DOHH2 (cell line): Measurements from ENCODE around the gene SEMA3A.
"Not testable (repeated sequence)": the region's sequence is repeated elsewhere in the genome, so short reads cannot be mapped to it uniquely, and the experiment has no call there.

Experiments used
- H3F3A ChIP-seq: fragments of 200-600 bp; sonication (generic), shearing (Covaris generic); 2 replicates; pipeline ENCODE4 v1.6.0; 2016; ENCODE audit warnings: antibody characterized with exemption, mild to moderate bottlenecking; ENCODE audit not compliant: control insufficient read depth, insufficient read depth
- H3K27ac ChIP-seq: fragments of 200-600 bp; sonication (generic); 2 replicates; pipeline ENCODE4 v1.5.1; 2014; ENCODE audit warnings: low read depth, mild to moderate bottlenecking, low read length, moderate library complexity
- H3K27me3 ChIP-seq: fragments of 200-600 bp; sonication (generic); 2 replicates; pipeline ENCODE4 v1.6.1; 2014; ENCODE audit warnings: mild to moderate bottlenecking, low read length, mixed read lengths; ENCODE audit not compliant: control insufficient read depth
- H3K36me3 ChIP-seq: fragments of 200-600 bp; sonication (generic); 2 replicates; pipeline ENCODE4 v1.6.1; 2014; ENCODE audit warnings: mild to moderate bottlenecking, low read length, moderate library complexity, mixed read lengths; ENCODE audit not compliant: control insufficient read depth
- H3K4me1 ChIP-seq: fragments of 200-600 bp; sonication (generic); 2 replicates; pipeline ENCODE4 v1.6.1; 2014; ENCODE audit warnings: mild to moderate bottlenecking, low read length, mixed read lengths; ENCODE audit not compliant: control insufficient read depth
- H3K4me2 ChIP-seq: fragments of 200-600 bp; sonication (generic); 2 replicates; pipeline ENCODE4 v1.6.0; 2014; ENCODE audit warnings: mild to moderate bottlenecking, low read length, moderate library complexity
- H3K4me3 ChIP-seq: fragments of 200-600 bp; sonication (generic); 2 replicates; pipeline ENCODE4 v1.5.1; 2014; ENCODE audit warnings: mild to moderate bottlenecking, low read length, mixed read lengths
- H3K79me2 ChIP-seq: fragments of 200-600 bp; sonication (generic); 2 replicates; pipeline ENCODE4 v1.6.1; 2014; ENCODE audit warnings: mild to moderate bottlenecking, low read length, mixed read lengths; ENCODE audit not compliant: control insufficient read depth
- H3K9me2 ChIP-seq: fragments of 200-600 bp; sonication (generic); replicated peaks from 2 replicates; pipeline ENCODE4 v1.6.1; 2014; ENCODE audit warnings: mild to moderate bottlenecking, low read length, mixed read lengths; ENCODE audit not compliant: control insufficient read depth
- H3K9me3 ChIP-seq: fragments of 200-600 bp; sonication (generic); 2 replicates; pipeline ENCODE4 v1.6.1; 2014; ENCODE audit warnings: antibody characterized with exemption, low read length, mixed read lengths; ENCODE audit not compliant: control insufficient read depth, insufficient read depth
- H4K20me1 ChIP-seq: fragments of 200-600 bp; sonication (generic); 2 replicates; pipeline ENCODE4 v1.6.0; 2014; ENCODE audit warnings: low read depth, mild to moderate bottlenecking, antibody characterized with exemption, low read length, moderate library complexity; ENCODE audit not compliant: control insufficient read depth, insufficient read depth
- CTCF ChIP-seq: fragments of 200-600 bp; sonication (generic); IDR thresholded peaks from one replicate; pipeline ENCODE4 v1.5.1; 2014; ENCODE audit warnings: antibody characterized with exemption, mild to moderate bottlenecking, low read depth, low read length; ENCODE audit not compliant: poor library complexity, severe bottlenecking
- EZH2phosphoT487 ChIP-seq: fragments of 200-600 bp; sonication (generic); IDR thresholded peaks from 2 replicates; pipeline ENCODE4 v1.6.1; 2017; ENCODE audit warnings: borderline replicate concordance, mild to moderate bottlenecking, antibody characterized with exemption, low read length, moderate library complexity, mixed read lengths

The SEMA3A gene

GRCh38 chr7:84152995-84153394, 41.6 kb downstream of the SEMA3A start:
- no peaks in the 10 kb centered on the region for H3K27me3 ChIP-seq
- TF ChIP-seq CTCF, result no peak
- TF ChIP-seq EZH2phosphoT487, result no peak
- no peaks in the 10 kb centered on the region for H4K20me1 ChIP-seq
- H3F3A ChIP-seq, result no peaks in the 10 kb centered on the region
- H3K9me3 ChIP-seq, result no peaks in the 10 kb centered on the region
- H3K79me2 ChIP-seq, result no peaks in the 10 kb centered on the region
- H3K4me2 ChIP-seq, result no peak overlapping the region
- no peaks in the 10 kb centered on the region for H3K9me2 ChIP-seq
- H3K4me1 ChIP-seq, result no peaks in the 10 kb centered on the region
- no peaks in the 10 kb centered on the region for H3K36me3 ChIP-seq
- H3K4me3 ChIP-seq, result no peak overlapping the region
- no peak overlapping the region for H3K27ac ChIP-seq

GRCh38 chr7:84150370-84150769, 44.2 kb downstream of the SEMA3A start:
- not testable (repeated sequence) for H3K27me3 ChIP-seq, H3K27ac ChIP-seq, H4K20me1 ChIP-seq, H3K9me3 ChIP-seq, H3K4me1 ChIP-seq, H3K79me2 ChIP-seq, H3F3A ChIP-seq, H3K36me3 ChIP-seq, H3K4me3 ChIP-seq, H3K4me2 ChIP-seq, H3K9me2 ChIP-seq

- TF ChIP-seq CTCF (no peak), EZH2phosphoT487 (no peak)
- no peaks in the 10 kb centered on the region for H3K79me2 ChIP-seq
- no peaks in the 10 kb centered on the region for H3K4me1 ChIP-seq
- no peaks in the 10 kb centered on the region for H3K9me3 ChIP-seq
- H3K9me2 ChIP-seq, result no peaks in the 10 kb centered on the region
- no peak overlapping the region for H3K4me3 ChIP-seq
- no peak overlapping the region for H3K27ac ChIP-seq
- H3F3A ChIP-seq, result no peaks in the 10 kb centered on the region
- H3K27me3 ChIP-seq, result no peaks in the 10 kb centered on the region
- H3K36me3 ChIP-seq, result no peaks in the 10 kb centered on the region
- H3K4me2 ChIP-seq, result no peak overlapping the region
- H4K20me1 ChIP-seq, result no peaks in the 10 kb centered on the region
These were observed 45.0 kb downstream of the SEMA3A start for GRCh38 chr7:84149573-84149972.

- Histone ChIP-seq H3K27ac (no peak overlapping the region), H3K4me3 (no peak overlapping the region), H3F3A (no peaks in the 10 kb centered on the region), H3K4me1 (no peaks in the 10 kb centered on the region), H3K9me2 (no peaks in the 10 kb centered on the region), H3K27me3 (no peaks in the 10 kb centered on the region), H3K4me2 (no peak overlapping the region), H3K36me3 (no peaks in the 10 kb centered on the region), H4K20me1 (no peaks in the 10 kb centered on the region), H3K79me2 (no peaks in the 10 kb centered on the region), H3K9me3 (no peaks in the 10 kb centered on the region)
- no peak for TF ChIP-seq EZH2phosphoT487
- TF ChIP-seq CTCF, result no peak
These were observed 48.7 kb downstream of the SEMA3A start for GRCh38 chr7:84145892-84146291.
